ENCODE measurements around the gene ZNF710. TPM values are rescaled to one million over a fixed set of nuclear protein-coding genes. Genes with fewer than 3 reads are reported as not detected.
A peak's percentile ranks its signal among the peaks of the same experiment; 100 is the strongest.

The ZNF710 gene
- total RNA-seq, 4 donors from 2014 or later, result 6.6 to 13.8 (median 10.1) TPM

DNA sequence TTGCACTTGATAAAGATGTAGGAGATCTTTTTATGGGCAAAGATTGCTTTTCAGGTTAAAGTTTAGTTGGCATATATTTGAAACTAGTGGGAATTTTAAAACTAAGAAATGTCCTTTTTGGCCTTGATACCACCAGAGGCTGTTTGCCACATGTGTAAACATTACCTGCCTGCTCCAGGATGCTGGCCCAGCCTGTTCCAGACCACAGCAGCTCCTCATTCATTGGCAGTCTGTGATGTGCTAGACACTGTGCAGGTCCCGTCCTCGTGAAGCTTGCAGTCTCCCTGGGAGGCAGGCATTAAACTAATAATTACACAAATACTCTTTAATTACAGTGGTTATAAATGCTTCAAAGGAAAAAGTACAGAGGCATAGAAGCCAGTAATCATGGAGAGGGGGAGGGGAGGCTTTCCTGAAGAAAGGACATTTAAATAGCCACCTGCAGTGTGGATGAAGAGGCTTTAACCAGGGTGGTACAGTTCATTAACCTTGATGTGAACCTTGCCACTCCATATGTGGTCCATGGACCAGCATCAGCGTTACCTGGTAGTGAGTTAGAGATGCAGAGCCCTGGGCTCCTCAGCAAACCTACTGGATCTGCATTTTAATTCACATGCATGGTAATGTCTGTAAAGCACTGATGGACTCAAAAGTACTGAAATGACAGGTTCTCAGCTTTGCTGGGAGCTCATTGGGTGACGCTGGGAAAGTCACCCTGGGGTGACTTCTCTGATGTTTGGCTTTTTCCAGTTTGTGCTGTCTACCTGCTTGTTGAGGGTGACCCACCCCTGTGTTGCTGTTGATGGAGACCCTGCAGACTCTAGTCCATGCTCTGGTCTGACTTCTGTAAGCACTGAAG lies 5.3 kb downstream of the ZNF710 start:
- WGBS, result 95% methylated on average over 4 of the region's 4 CpGs
- no peak for TF ChIP-seq POLR2A (IDR thresholded peaks at IDR 0.05; ENCODE audit: low read depth)
- TF ChIP-seq, protein P1, sequence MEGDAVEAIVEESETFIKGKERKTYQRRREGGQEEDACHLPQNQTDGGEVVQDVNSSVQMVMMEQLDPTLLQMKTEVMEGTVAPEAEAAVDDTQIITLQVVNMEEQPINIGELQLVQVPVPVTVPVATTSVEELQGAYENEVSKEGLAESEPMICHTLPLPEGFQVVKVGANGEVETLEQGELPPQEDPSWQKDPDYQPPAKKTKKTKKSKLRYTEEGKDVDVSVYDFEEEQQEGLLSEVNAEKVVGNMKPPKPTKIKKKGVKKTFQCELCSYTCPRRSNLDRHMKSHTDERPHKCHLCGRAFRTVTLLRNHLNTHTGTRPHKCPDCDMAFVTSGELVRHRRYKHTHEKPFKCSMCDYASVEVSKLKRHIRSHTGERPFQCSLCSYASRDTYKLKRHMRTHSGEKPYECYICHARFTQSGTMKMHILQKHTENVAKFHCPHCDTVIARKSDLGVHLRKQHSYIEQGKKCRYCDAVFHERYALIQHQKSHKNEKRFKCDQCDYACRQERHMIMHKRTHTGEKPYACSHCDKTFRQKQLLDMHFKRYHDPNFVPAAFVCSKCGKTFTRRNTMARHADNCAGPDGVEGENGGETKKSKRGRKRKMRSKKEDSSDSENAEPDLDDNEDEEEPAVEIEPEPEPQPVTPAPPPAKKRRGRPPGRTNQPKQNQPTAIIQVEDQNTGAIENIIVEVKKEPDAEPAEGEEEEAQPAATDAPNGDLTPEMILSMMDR (IDR thresholded peaks at IDR 0.05), result no peak
- TF ChIP-seq EP300 (IDR thresholded peaks at IDR 0.05), result no peak
- no peak for TF ChIP-seq POLR2AphosphoS5 (IDR thresholded peaks at IDR 0.05)
- Histone ChIP-seq H3K27ac (replicated peaks in 1 of 4) (peak overlapping the region; percentile 66 to 93 (median 82)), H3K4me3 (no peak overlapping the region), H3K9me3 (peaks cover 0 to 4% (median 4%) of the 10 kb centered on the region in 4 donors), H3K27me3 (no peaks in the 10 kb centered on the region), H3K4me1 (peaks cover 26 to 54% (median 44%) of the 10 kb centered on the region in 4 donors), H3K36me3 (no peaks in the 10 kb centered on the region)
- DNase-seq (ENCODE audit: extremely low spot score), result no peak
- intact Hi-C loops (cut with DNase I), result no loop called here

GRCh38 chr15:90007076-90007460 lies 5.9 kb downstream of the ZNF710 start:
- Histone ChIP-seq H3K4me3 (no peak overlapping the region), H3K27me3 (no peaks in the 10 kb centered on the region), H3K9me3 (peaks cover 0 to 11% (median 9%) of the 10 kb centered on the region in 4 donors), H3K36me3 (no peaks in the 10 kb centered on the region), H3K27ac (replicated peaks in 1 of 4) (no peak overlapping the region), H3K4me1 (peaks cover 26 to 54% (median 44%) of the 10 kb centered on the region in 4 donors)
- WGBS, result 77% methylated on average over 4 of the region's 4 CpGs
- TF ChIP-seq POLR2AphosphoS5 (IDR thresholded peaks at IDR 0.05) (no peak), POLR2A (IDR thresholded peaks at IDR 0.05; ENCODE audit: low read depth) (no peak), EP300 (IDR thresholded peaks at IDR 0.05) (no peak)
- TF ChIP-seq, protein P1 (IDR thresholded peaks at IDR 0.05), result no peak
- DNase-seq (ENCODE audit: extremely low spot score), result no peak
- intact Hi-C loops (cut with DNase I), result no loop called here

GRCh38 chr15:90008607-90009006 lies 7.5 kb downstream of the ZNF710 start:
- Histone ChIP-seq H3K4me3 (no peak overlapping the region), H3K27ac (replicated peaks in 1 of 4) (no peak overlapping the region), H3K27me3 (no peaks in the 10 kb centered on the region), H3K36me3 (no peaks in the 10 kb centered on the region), H3K4me1 (peaks cover 22 to 42% (median 33%) of the 10 kb centered on the region in 4 donors), H3K9me3 (peaks cover 0 to 12% (median 10%) of the 10 kb centered on the region in 4 donors)
- no peak for DNase-seq (ENCODE audit: extremely low spot score)
- 94% methylated on average over 7 of the region's 7 CpGs for WGBS
- intact Hi-C loops (cut with DNase I), result no loop called here
- no peak for TF ChIP-seq EP300 (IDR thresholded peaks at IDR 0.05)
- TF ChIP-seq, protein P1 (IDR thresholded peaks at IDR 0.05), result no peak
- no peak for TF ChIP-seq POLR2A (IDR thresholded peaks at IDR 0.05; ENCODE audit: low read depth)
- no peak for TF ChIP-seq POLR2AphosphoS5 (IDR thresholded peaks at IDR 0.05)

DNA sequence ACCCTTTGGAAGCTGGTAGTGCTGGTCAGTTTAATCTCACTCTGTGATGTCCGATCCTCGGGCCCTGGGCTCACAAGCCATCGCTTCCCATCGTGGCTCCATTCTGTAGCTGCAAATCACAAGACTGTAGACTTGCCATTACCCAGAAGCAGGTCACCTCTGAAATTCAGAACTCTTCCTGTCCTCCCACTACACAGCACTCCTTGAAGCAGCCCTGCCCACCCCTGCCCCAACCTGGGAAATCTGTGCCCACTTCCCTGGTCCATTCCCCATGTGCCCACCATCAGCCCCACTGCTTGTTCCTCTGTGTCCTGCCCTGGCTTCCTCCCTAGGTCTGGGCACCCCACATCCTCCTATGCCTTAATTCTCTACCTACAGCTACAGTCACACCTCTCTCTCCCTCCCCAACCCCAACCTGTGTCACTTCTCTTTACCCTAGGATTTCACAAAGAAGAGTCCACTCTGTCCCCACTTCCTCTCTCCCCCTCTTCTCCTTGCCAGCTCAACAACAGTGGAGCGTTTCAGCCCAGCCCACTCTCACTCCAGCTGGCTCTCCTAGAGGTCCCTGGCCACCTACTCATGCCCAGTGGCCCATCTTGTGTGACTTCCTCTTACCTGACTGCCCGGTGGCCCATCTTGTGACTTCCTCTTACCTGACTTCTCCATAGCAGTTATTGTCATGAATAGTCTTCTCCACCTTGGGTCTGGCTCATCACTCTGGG lies 8.3 kb downstream of the ZNF710 start:
- WGBS, result 93% methylated on average over 6 of the region's 6 CpGs
- H3K9me3 ChIP-seq, result peaks cover 0 to 12% (median 10%) of the 10 kb centered on the region in 4 donors
- H3K4me3 ChIP-seq, result no peak overlapping the region
- no peak overlapping the region for H3K27ac ChIP-seq (replicated peaks in 1 of 4)
- DNase-seq (ENCODE audit: extremely low spot score), result no peak
- peaks cover 18 to 33% (median 24%) of the 10 kb centered on the region in 4 donors for H3K4me1 ChIP-seq
- intact Hi-C loops (cut with DNase I), result no loop called here
- H3K27me3 ChIP-seq, result no peaks in the 10 kb centered on the region
- TF ChIP-seq, protein P1 (IDR thresholded peaks at IDR 0.05), result no peak
- TF ChIP-seq EP300 (IDR thresholded peaks at IDR 0.05) (no peak), POLR2A (IDR thresholded peaks at IDR 0.05; ENCODE audit: low read depth) (no peak), POLR2AphosphoS5 (IDR thresholded peaks at IDR 0.05) (no peak)
- no peaks in the 10 kb centered on the region for H3K36me3 ChIP-seq

Data from esophagus muscularis mucosa (tissue), 4 donors.